Jurkat, Clone E6-1 (cell line): ENCODE data around the gene MLC1.

ENCODE experiments used
- DNase-seq: peaks from one replicate; pipeline ENCODE4 v3.0.0-alpha.2; 2011; ENCODE audit warnings: low read depth, low spot score
- H3K4me3 ChIP-seq: 2 replicates; pipeline ENCODE4 v1.5.1; 2011; ENCODE audit warnings: mild to moderate bottlenecking, low read length, control low read depth, moderate library complexity

The MLC1 gene

GRCh38 chr22:50030297-50031188, 54.7 kb downstream of the MLC1 start:
- peak; percentile 45 for DNase-seq
- H3K4me3 ChIP-seq, result no peak overlapping the region

GRCh38 chr22:50027639-50028537, 57.3 kb downstream of the MLC1 start:
- no peak for DNase-seq
- H3K4me3 ChIP-seq, result no peak overlapping the region

GRCh38 chr22:50025993-50026392, 59.2 kb downstream of the MLC1 start:
- DNase-seq, result no peak
- no peak overlapping the region for H3K4me3 ChIP-seq

GRCh38 chr22:50022171-50022819, 62.9 kb downstream of the MLC1 start:
- no peak for DNase-seq
- no peak overlapping the region for H3K4me3 ChIP-seq

- DNase-seq, result no peak
- H3K4me3 ChIP-seq, result no peak overlapping the region
Observed at GRCh38 chr22:50020606-50021005, 64.6 kb downstream of the MLC1 start.

GRCh38 chr22:50019316-50019715, 65.9 kb downstream of the MLC1 start:
- H3K4me3 ChIP-seq, result no peak overlapping the region

GRCh38 chr22:50018608-50019285, 66.5 kb downstream of the MLC1 start:
- DNase-seq, result no peak
- H3K4me3 ChIP-seq, result no peak overlapping the region

More at GRCh38 chr22:50019316-50019715, 65.9 kb downstream of the MLC1 start:
- no peak for DNase-seq

GRCh38 chr22:50017701-50018224, 67.5 kb downstream of the MLC1 start:
- no peak overlapping the region for H3K4me3 ChIP-seq
- DNase-seq, result no peak

- no peak overlapping the region for H3K4me3 ChIP-seq
- no peak for DNase-seq
Observed at GRCh38 chr22:50016988-50017700, 68.1 kb downstream of the MLC1 start.

- no peak for DNase-seq
- H3K4me3 ChIP-seq, result no peak overlapping the region
Observed at GRCh38 chr22:50016308-50016987, 68.8 kb downstream of the MLC1 start.

GRCh38 chr22:50015451-50016307, 69.5 kb downstream of the MLC1 start:
- no peak overlapping the region for H3K4me3 ChIP-seq
- no peak for DNase-seq

- DNase-seq, result no peak
- H3K4me3 ChIP-seq, result no peak overlapping the region
Observed at GRCh38 chr22:50014655-50015401, 70.4 kb downstream of the MLC1 start.

GRCh38 chr22:50014053-50014501, 71.1 kb downstream of the MLC1 start:
- no peak overlapping the region for H3K4me3 ChIP-seq
- no peak for DNase-seq

GRCh38 chr22:50012211-50013181, 72.7 kb downstream of the MLC1 start, which contains the start of gene IL17REL:
Gene IL17REL, minus strand, starts transcription at chr22:50012765. Its CDS starts 119 bp downstream, at chr22:50012646.
- no peak for DNase-seq

More at GRCh38 chr22:50012211-50013181, 72.7 kb downstream of the MLC1 start, which contains the start of gene IL17REL:
- H3K4me3 ChIP-seq, result no peak within 1 kb of the TSS; the same call in 1 of the 2 replicates
